GM12872 (cell line): ENCODE results near the gene PLAAT3.
A peak's percentile ranks its signal among the peaks of the same experiment; 100 is the strongest.

ENCODE experiments used
- CTCF ChIP-seq: IDR thresholded peaks from 3 replicates; pipeline ENCODE4 v1.5.1; 2011; ENCODE audit warnings: low read depth, mild to moderate bottlenecking, low read length, moderate library complexity; ENCODE audit not compliant: insufficient read depth

Gene PLAAT3

GRCh38 chr11:63614136-63614671 lies at the start of gene PLAAT3:
Gene PLAAT3, minus strand, starts transcription at chr11:63614433. Its CDS starts 419 bp downstream, at chr11:63614014.
- no peak for TF ChIP-seq CTCF

GRCh38 chr11:63663809-63664208 lies 49.6 kb upstream of the PLAAT3 start:
- no peak for TF ChIP-seq CTCF

GRCh38 chr11:63660972-63661371 lies 46.7 kb upstream of the PLAAT3 start:
- TF ChIP-seq CTCF, result no peak

GRCh38 chr11:63652671-63653070 lies 38.4 kb upstream of the PLAAT3 start:
- no peak for TF ChIP-seq CTCF

GRCh38 chr11:63643205-63643604 lies 29.0 kb upstream of the PLAAT3 start:
- no peak for TF ChIP-seq CTCF

- no peak for TF ChIP-seq CTCF
These were observed 27.5 kb upstream of the PLAAT3 start for GRCh38 chr11:63641727-63642126.

- peak; percentile 17; the same call in 1 of the 3 replicates for TF ChIP-seq CTCF
These were observed 25.1 kb upstream of the PLAAT3 start for GRCh38 chr11:63639199-63639832.
